H1 (cell line): ENCODE data around the gene DENND5B. TPM values are rescaled to one million over a fixed set of nuclear protein-coding genes. Genes with fewer than 3 reads are reported as not detected.

Source experiments
- CTCF ChIA-PET: fragments of 300-600 bp; sonication (Branson Sonifier 250); formaldehyde crosslinking; loops from one replicate; lab custom pipeline; 2021; ENCODE audit not compliant: partially characterized antibody; lab: Charles Lee
- POLR2A ChIA-PET: fragments of 300-600 bp; sonication (Branson Sonifier 250); formaldehyde crosslinking; loops from one replicate; lab custom pipeline; 2021; ENCODE audit warnings: inconsistent platforms; ENCODE audit not compliant: partially characterized antibody; lab: Charles Lee
- DNase-seq, 2 experiments: peaks; one replicate each; pipeline versions ENCODE4 v3.0.0 to v3.0.0-alpha.2; 2010 to 2022; ENCODE audit warnings: low spot score in 2 of 2, low read depth in 1 of 2, mixed read lengths in 1 of 2
- FAIRE-seq: peaks from 2 replicates; lab custom pipeline; 2011; peaks lifted over from hg19 to GRCh38; lab: Jason Lieb, UNC
- H2AFZ ChIP-seq: 2 replicates; pipeline ENCODE4 v1.8.1; 2012; ENCODE audit warnings: low read length, inconsistent platforms
- H2AK5ac ChIP-seq: 2 replicates; pipeline ENCODE4 v1.6.1; 2013; ENCODE audit warnings: low read depth, low read length
- H2BK120ac ChIP-seq: replicated peaks from 2 replicates; pipeline ENCODE3; 2013; ENCODE audit warnings: low read depth, low read length, inconsistent platforms
- H2BK12ac ChIP-seq: 2 replicates; pipeline ENCODE4 v1.6.1; 2013; ENCODE audit warnings: low read depth, low read length
- H2BK15ac ChIP-seq: 2 replicates; pipeline ENCODE4 v1.6.1; 2013; ENCODE audit warnings: low read length
- H2BK20ac ChIP-seq: 2 replicates; pipeline ENCODE4 v1.6.1; 2013; ENCODE audit warnings: low read length
- H2BK5ac ChIP-seq: 2 replicates; pipeline ENCODE4 v1.6.1; 2013; ENCODE audit warnings: low read depth, low read length
- H3K14ac ChIP-seq: 2 replicates; pipeline ENCODE4 v1.6.1; 2013; ENCODE audit warnings: inconsistent platforms; ENCODE audit not compliant: insufficient read length
- H3K18ac ChIP-seq: 2 replicates; pipeline ENCODE4 v1.6.1; 2013; ENCODE audit warnings: low read length; ENCODE audit errors: extremely low read depth
- H3K23ac ChIP-seq: 2 replicates; pipeline ENCODE4 v1.6.1; 2013; ENCODE audit warnings: inconsistent platforms; ENCODE audit not compliant: insufficient read length
- H3K23me2 ChIP-seq: 2 replicates; pipeline ENCODE4 v1.6.1; 2013; ENCODE audit warnings: low read depth, low read length
- H3K27ac ChIP-seq: 2 replicates; pipeline ENCODE4 v1.6.1; 2011; ENCODE audit warnings: low read depth, low read length, inconsistent platforms
- H3K27me3 ChIP-seq, 4 experiments: replicated peaks in 1 of 4; 1 replicate in 1 of 4; 2 replicates in 3 of 4; pipeline versions ENCODE4 v1.6.1 to v1.8.1; 2011 to 2013; ENCODE audit warnings: low read length in 3 of 4, mild to moderate bottlenecking in 3 of 4, inconsistent platforms in 2 of 4, mixed read lengths in 2 of 4, moderate library complexity in 1 of 4; ENCODE audit not compliant: control insufficient read depth in 3 of 4, insufficient read depth in 3 of 4; ENCODE audit errors: extremely low read depth in 1 of 4
- H3K36me3 ChIP-seq, 4 experiments: 2 replicates each; pipeline versions ENCODE4 v1.6.1 to v1.8.1; 2011 to 2013; ENCODE audit warnings: mild to moderate bottlenecking in 4 of 4, low read length in 3 of 4, moderate library complexity in 2 of 4, control low read depth in 1 of 4, inconsistent platforms in 1 of 4; ENCODE audit not compliant: insufficient read depth in 4 of 4, control insufficient read depth in 2 of 4
- H3K4ac ChIP-seq: replicated peaks from 2 replicates; pipeline ENCODE3; 2013; ENCODE audit warnings: low read length, low read depth, mixed read lengths, inconsistent platforms; ENCODE audit not compliant: insufficient read length
- H3K4me1 ChIP-seq, 4 experiments: replicated peaks in 1 of 4; 1 replicate in 1 of 4; 2 replicates in 3 of 4; pipeline versions ENCODE4 v1.6.1 to v1.8.1; 2011 to 2013; ENCODE audit warnings: low read length in 3 of 4, inconsistent platforms in 2 of 4, mixed read lengths in 1 of 4; ENCODE audit not compliant: insufficient read depth in 4 of 4, control insufficient read depth in 3 of 4
- H3K4me2 ChIP-seq, 2 experiments: 2 replicates each; pipeline versions ENCODE4 v1.6.1 to v1.8.1; 2011 to 2013; ENCODE audit warnings: low read depth in 2 of 2, low read length in 2 of 2, control low read depth in 1 of 2, inconsistent platforms in 1 of 2, mild to moderate bottlenecking in 1 of 2; ENCODE audit not compliant: insufficient read depth in 1 of 2
- H3K4me3 ChIP-seq, 4 experiments: fragments of 200-600, 300-600 bp in 1 of 4; sonication (generic), shearing (Covaris generic), sonication (Bioruptor Twin) in 1 of 4; 2 replicates each; pipeline versions ENCODE4 v1.5.1 to v1.8.1; 2011 to 2016; ENCODE audit warnings: low read length in 4 of 4, low read depth in 3 of 4, control low read depth in 2 of 4, inconsistent platforms in 2 of 4, mild to moderate bottlenecking in 2 of 4, mixed read lengths in 1 of 4, moderate library complexity in 1 of 4; ENCODE audit not compliant: insufficient read depth in 2 of 4; ENCODE audit errors: extremely low read depth in 1 of 4
- H3K56ac ChIP-seq: replicated peaks from 2 replicates; pipeline ENCODE3; 2013; ENCODE audit warnings: low read depth, mild to moderate bottlenecking, mixed read lengths, low read length, inconsistent platforms; ENCODE audit not compliant: insufficient read length
- H3K79me1 ChIP-seq: 2 replicates; pipeline ENCODE4 v1.6.1; 2013; ENCODE audit warnings: low read depth, low read length, control low read depth
- H3K79me2 ChIP-seq, 2 experiments: 2 replicates each; pipeline versions ENCODE4 v1.6.1 to v1.8.1; 2012 to 2013; ENCODE audit warnings: low read length in 2 of 2, mild to moderate bottlenecking in 2 of 2, inconsistent platforms in 1 of 2; ENCODE audit not compliant: insufficient read depth in 2 of 2, control insufficient read depth in 1 of 2
- H3K9ac ChIP-seq, 4 experiments: replicated peaks in 1 of 4; 1 replicate in 1 of 4; 2 replicates in 3 of 4; pipeline versions ENCODE4 v1.6.1 to v1.8.1; 2011 to 2013; ENCODE audit warnings: low read depth in 3 of 4, low read length in 3 of 4, control low read depth in 2 of 4, mild to moderate bottlenecking in 2 of 4, moderate library complexity in 2 of 4, inconsistent platforms in 1 of 4; ENCODE audit errors: extremely low read depth in 1 of 4
- H3K9me3 ChIP-seq, 2 experiments: 2 replicates each; pipeline versions ENCODE4 v1.6.1 to v1.8.1; 2012 to 2013; ENCODE audit warnings: mild to moderate bottlenecking in 2 of 2, moderate library complexity in 2 of 2, control low read depth in 1 of 2, inconsistent platforms in 1 of 2, low read depth in 1 of 2, low read length in 1 of 2, mixed read lengths in 1 of 2; ENCODE audit not compliant: insufficient read depth in 2 of 2
- H4K20me1 ChIP-seq, 2 experiments: replicated peaks in 1 of 2; 2 replicates each; pipeline versions ENCODE3 to v1.8.1; 2011 to 2013; ENCODE audit warnings: inconsistent platforms in 2 of 2, low read length in 2 of 2, mild to moderate bottlenecking in 1 of 2; ENCODE audit not compliant: insufficient read depth in 2 of 2, control insufficient read depth in 1 of 2
- H4K5ac ChIP-seq: 2 replicates; pipeline ENCODE4 v1.6.1; 2013; ENCODE audit warnings: low read length, low read depth, mixed read lengths, inconsistent platforms; ENCODE audit not compliant: insufficient read length
- H4K8ac ChIP-seq: 2 replicates; pipeline ENCODE4 v1.8.0; 2013; ENCODE audit warnings: mild to moderate bottlenecking, moderate library complexity, low read length, inconsistent platforms; ENCODE audit not compliant: insufficient read depth; ENCODE audit errors: extremely low read depth
- H4K91ac ChIP-seq: replicated peaks from 2 replicates; pipeline ENCODE3; 2013; ENCODE audit warnings: low read length, mixed read lengths, inconsistent platforms; ENCODE audit not compliant: insufficient read length
- CHD2 ChIP-seq: IDR thresholded peaks from 2 replicates; pipeline ENCODE4 v1.6.1; 2012; ENCODE audit warnings: low read length, improper control_type of control experiment
- CTBP2 ChIP-seq: IDR thresholded peaks from 2 replicates; pipeline ENCODE4 v1.7.0; 2011; ENCODE audit warnings: borderline replicate concordance, mild to moderate bottlenecking, moderate library complexity, mixed read lengths, low read length; ENCODE audit not compliant: insufficient read depth, insufficient read length
- EZH2 ChIP-seq: fragments of 200-600 bp; sonication (generic); IDR thresholded peaks from 2 replicates; pipeline ENCODE4 v1.7.1; 2012; ENCODE audit warnings: low read depth, mild to moderate bottlenecking, moderate library complexity, low read length, inconsistent platforms; ENCODE audit not compliant: severe bottlenecking
- HDAC2 ChIP-seq, 2 experiments: fragments of 300-600 bp in 1 of 2; sonication (generic) in 1 of 2; IDR thresholded peaks; 2 replicates each; pipeline ENCODE4 v1.6.1; 2011 to 2012; ENCODE audit warnings: low read depth in 2 of 2, low read length in 2 of 2, mild to moderate bottlenecking in 2 of 2, moderate library complexity in 2 of 2, borderline replicate concordance in 1 of 2, inconsistent platforms in 1 of 2
- JUN ChIP-seq: IDR thresholded peaks from 2 replicates; pipeline ENCODE4 v1.6.1; 2011; ENCODE audit warnings: low read depth, mild to moderate bottlenecking, improper control_type of control experiment, low read length
- KDM4A ChIP-seq: IDR thresholded peaks from one replicate; pipeline ENCODE4 v1.7.1; 2012; ENCODE audit warnings: low read depth, mild to moderate bottlenecking, moderate library complexity, low read length, inconsistent platforms; ENCODE audit not compliant: severe bottlenecking
- KDM5A ChIP-seq: fragments of 200-600 bp; IDR thresholded peaks from 2 replicates; pipeline ENCODE4 v1.7.1; 2012; ENCODE audit warnings: mild to moderate bottlenecking, low read length, inconsistent platforms, mixed read lengths
- MAFK ChIP-seq: IDR thresholded peaks from 2 replicates; pipeline ENCODE4 v1.6.1; 2012; ENCODE audit warnings: low read depth, mild to moderate bottlenecking, improper control_type of control experiment, low read length
- POLR2AphosphoS5 ChIP-seq: IDR thresholded peaks from 2 replicates; pipeline ENCODE4 v1.6.1; 2011; ENCODE audit warnings: low read depth, low read length
- RXRA ChIP-seq: IDR thresholded peaks from 2 replicates; pipeline ENCODE4 v1.6.1; 2011; ENCODE audit warnings: low read depth, mild to moderate bottlenecking, low read length, moderate library complexity; ENCODE audit not compliant: insufficient read depth
- SIX5 ChIP-seq: IDR thresholded peaks from 2 replicates; pipeline ENCODE4 v1.6.1; 2011; ENCODE audit warnings: mild to moderate bottlenecking, low read depth, low read length
- WGBS, 2 experiments: shearing (Covaris generic) in 1 of 2; methylation state at CpG; one replicate each; pipeline versions ENCODE4 v1.1.6 to v1.1.7; 2013 to 2015; ENCODE audit warnings: low lambda C conversion rate in 2 of 2, mixed read lengths in 2 of 2, inconsistent platforms in 1 of 2, low coverage in 1 of 2, missing lambda C conversion rate in 1 of 2; ENCODE audit not compliant: insufficient replicate concordance in 2 of 2, insufficient coverage in 1 of 2, insufficient read length in 1 of 2; ENCODE audit errors: extremely low coverage in 1 of 2, missing lambda C conversion rate in 1 of 2; 5-methylcytosine and 5-hydroxymethylcytosine counted together
- polyA plus RNA-seq, 7 experiments: library from polyadenylated mRNA; depleted of rRNA in 3 of 7; stranded (reverse) in 5 of 7; unstranded in 2 of 7; fragments of >200 nt in 5 of 7; fragments of 200-250 nt in 2 of 7; gene quantifications; 1 replicate in 5 of 7; 2 replicates in 1 of 7; 4 replicates in 1 of 7; pipeline versions ENCODE4 v1.2.1 to v1.2.3, GENCODE V29; 2011 to 2013; ENCODE audit warnings: missing spikeins in 2 of 7, mixed read lengths in 2 of 7
- total RNA-seq: library from RNA; stranded (reverse); fragmentation: NEBNext Ultra II Directional; extraction: Animal tissue kit (Norgen Biotek cat#: 25700); gene quantifications from 2 replicates; pipeline ENCODE4 v1.2.1, GENCODE V29; 2021

DENND5B gene
- total and polyA plus RNA-seq, 2 of the 8 experiments (the other 6 are each of a cell fraction or from before 2014, with no cell fraction given), result 13.4 to 20.2 TPM

GRCh38 chr12:31363416-31363809 is 227.5 kb downstream of the DENND5B start:
- Histone ChIP-seq H3K9me3 (no peaks in the 10 kb centered on the region), H4K20me1 (no peaks in the 10 kb centered on the region), H2AFZ (no peak overlapping the region), H3K4me2 (peak overlapping the region in 1 of 2 experiments; percentile 76; a peak in 1 of 4 replicates), H3K14ac (no peak overlapping the region), H2BK20ac (peak overlapping the region; percentile 2; the same call in 1 of the 2 replicates), H3K4ac (no peak overlapping the region), H3K9ac (no peak overlapping the region), H2BK12ac (peak overlapping the region; percentile 98; the same call in 1 of the 2 replicates), H2BK5ac (peak overlapping the region; percentile 96; the same call in 1 of the 2 replicates), H3K36me3 (no peaks in the 10 kb centered on the region), H4K8ac (no peak overlapping the region), H4K5ac (no peak overlapping the region), H3K27ac (no peak overlapping the region), H4K91ac (peak overlapping the region; percentile 90), H3K79me2 (no peaks in the 10 kb centered on the region), H2BK15ac (0 out of 2 replicates have a peak overlapping the region, but pooled peaks have one; percentile 98), H3K23me2 (no peaks in the 10 kb centered on the region; the same call in 1 of the 2 replicates), H3K18ac (peak overlapping the region; percentile 91; the same call in 1 of the 2 replicates), H2BK120ac (no peak overlapping the region), H3K27me3 (no peaks in the 10 kb centered on the region), H3K4me3 (no peak overlapping the region), H3K56ac (no peak overlapping the region), H2AK5ac (peak overlapping the region; percentile 98; the same call in 1 of the 2 replicates), H3K4me1 (peaks cover 13 to 21% (median 21%) of the 10 kb centered on the region in 4 experiments), H3K23ac (no peak overlapping the region), H3K79me1 (no peaks in the 10 kb centered on the region)
- DNase-seq (no peak), FAIRE-seq (no peak)
- 85% methylated on average over 6 of the region's 6 CpGs; no CpG with 5 or more reads in 1 of the 2 experiments for WGBS, 2 experiments
- CTCF ChIA-PET, result interaction anchor here (0.6 to 3.1 kb wide), 9 partner anchors 9 to 236 kb away, joined by 3 to 15 read pairs (median 4); no protein-coding TSS in a partner anchor
- POLR2A ChIA-PET, result interaction anchor here (0.9 to 17.5 kb wide), 14 partner anchors 9 to 84 kb away, joined by 3 to 474 read pairs (median 7); partner anchors contain the start of gene SINHCAF
- TF ChIP-seq KDM4A (no peak), EZH2 (no peak), POLR2AphosphoS5 (no peak), HDAC2 (IDR thresholded peaks at IDR 0.05; ENCODE audit: borderline replicate concordance in 1 of 2, low read depth in 2 of 2, low read length in 2 of 2) (no peak), MAFK (no peak), JUN (no peak), CHD2 (no peak), RXRA (no peak), SIX5 (no peak), KDM5A (no peak), CTBP2 (no peak)
